ENCODE measurements around the gene JADE2.

- TF ChIP-seq TSHZ2 (CRISPR knock-in tag; IDR thresholded peaks at IDR 0.05), result no peak
- TF ChIP-seq PATZ1 (CRISPR knock-in tag; IDR thresholded peaks at IDR 0.05; ENCODE audit: borderline replicate concordance), result no peak
- no peak for TF ChIP-seq ZNF565 (CRISPR knock-in tag; conservative IDR thresholded peaks at IDR 0.05; ENCODE audit: low read depth)
- no peak for TF ChIP-seq ZFP30 (CRISPR knock-in tag; IDR thresholded peaks at IDR 0.05)
- no peak for TF ChIP-seq GLIS3 (CRISPR knock-in tag; IDR thresholded peaks at IDR 0.05)
- no peak for TF ChIP-seq CSDC2 (CRISPR knock-in tag; IDR thresholded peaks at IDR 0.05)
- TF ChIP-seq PPARA (CRISPR knock-in tag; IDR thresholded peaks at IDR 0.05; ENCODE audit: borderline replicate concordance), result no peak
- no peak for TF ChIP-seq TOX (CRISPR knock-in tag; IDR thresholded peaks at IDR 0.05; ENCODE audit: borderline replicate concordance)
- no peak for TF ChIP-seq ZNF8 (CRISPR knock-in tag; IDR thresholded peaks at IDR 0.05)
- TF ChIP-seq RARB (CRISPR knock-in tag; IDR thresholded peaks at IDR 0.05), result no peak
- no peak for TF ChIP-seq ARNTL (CRISPR knock-in tag; IDR thresholded peaks at IDR 0.05; ENCODE audit: borderline replicate concordance, low read depth)
- TF ChIP-seq CREB5 (CRISPR knock-in tag; IDR thresholded peaks at IDR 0.05; ENCODE audit: low read depth), result no peak
- TF ChIP-seq SNAI2 (CRISPR knock-in tag; IDR thresholded peaks at IDR 0.05), result no peak
Observed at GRCh38 chr5:134585966-134586365, 60.5 kb downstream of the JADE2 start.

Measured in SK-N-SH treated with all-trans-retinoic acid at 6 μM for 48 hours (cell line).